LNCaP clone FGC (cell line): Measurements from ENCODE around the gene CHST13.

Source experiments
- DNase-seq: peaks from one replicate; pipeline ENCODE4 v3.0.0-alpha.2; 2011; ENCODE audit warnings: low read depth
- H3K4me3 ChIP-seq: 2 replicates; pipeline ENCODE4 v1.5.1; 2011; ENCODE audit warnings: mild to moderate bottlenecking, low read depth, low read length, control low read depth
- CTCF ChIP-seq: IDR thresholded peaks from 2 replicates; pipeline ENCODE4 v1.5.1; 2012; ENCODE audit warnings: mild to moderate bottlenecking; ENCODE audit not compliant: control insufficient read depth, insufficient read depth; ENCODE audit errors: extremely low read depth

CHST13 gene

GRCh38 chr3:126514161-126514560 lies 9.8 kb upstream of the CHST13 start:
- no peak for DNase-seq
- H3K4me3 ChIP-seq = no peak overlapping the region
- no peak for TF ChIP-seq CTCF

- TF ChIP-seq CTCF = no peak
- no peak for DNase-seq
- no peak overlapping the region for H3K4me3 ChIP-seq
These were observed 8.8 kb upstream of the CHST13 start for GRCh38 chr3:126515066-126515706.

GRCh38 chr3:126516152-126516935 lies 7.6 kb upstream of the CHST13 start:
- no peak for TF ChIP-seq CTCF
- DNase-seq = no peak
- H3K4me3 ChIP-seq = no peak overlapping the region

- no peak for TF ChIP-seq CTCF
- no peak for DNase-seq
- H3K4me3 ChIP-seq = no peak overlapping the region
These were observed 7.0 kb upstream of the CHST13 start for GRCh38 chr3:126516936-126517290.

- DNase-seq = no peak
- TF ChIP-seq CTCF = no peak
- H3K4me3 ChIP-seq = no peak within 1 kb of the TSS
These were observed 6.5 kb upstream of the CHST13 start, which contains the start of gene UROC1 for GRCh38 chr3:126517291-126517951. Gene UROC1 (minus strand): TSS chr3:126517773. CDS start chr3:126517719, 54 bp downstream.

GRCh38 chr3:126517986-126518778 lies 5.8 kb upstream of the CHST13 start:
- DNase-seq = no peak

More at GRCh38 chr3:126517986-126518778, 5.8 kb upstream of the CHST13 start:
- TF ChIP-seq CTCF = no peak
- H3K4me3 ChIP-seq = no peak overlapping the region
